Prostate gland (tissue), 2 donors: ENCODE results near the gene UBL7. TPM values are rescaled to one million over a fixed set of nuclear protein-coding genes. Genes with fewer than 3 reads are reported as not detected.

Experiments
- DNase-seq: peaks from one replicate; pipeline ENCODE4 v3.0.0-alpha.2; 2019; ENCODE audit warnings: low spot score
- H3K27ac ChIP-seq, 2 donors: fragments of 200-600 bp; sonication (generic); 2 replicates each; pipeline ENCODE4 v1.5.1; 2017 to 2019
- H3K27me3 ChIP-seq: fragments of 200-600 bp; sonication (generic); replicated peaks from 2 replicates; pipeline ENCODE4 v1.5.1; 2019; ENCODE audit not compliant: insufficient read depth
- H3K36me3 ChIP-seq, 2 donors: fragments of 200-600 bp; sonication (generic); 1 replicate in 1 of 2; 2 replicates in 1 of 2; pipeline versions ENCODE4 v1.5.1 to v1.8.1; 2017 to 2019
- H3K4me1 ChIP-seq: fragments of 200-600 bp; sonication (generic); replicated peaks from 2 replicates; pipeline ENCODE4 v1.5.1; 2019
- H3K4me3 ChIP-seq, 2 donors: fragments of 200-600 bp; sonication (generic); 2 replicates each; pipeline ENCODE4 v1.5.1; 2017 to 2019
- H3K9me3 ChIP-seq: fragments of 200-600 bp; sonication (generic); 2 replicates; pipeline ENCODE4 v1.5.1; 2017
- POLR2A ChIP-seq: fragments of 450-650 bp; IDR thresholded peaks from one replicate; pipeline ENCODE4 v1.6.1; 2016; ENCODE audit warnings: antibody characterized with exemption, mild to moderate bottlenecking
- POLR2AphosphoS5 ChIP-seq: sonication (generic); formaldehyde crosslinking; IDR thresholded peaks from one replicate; pipeline ENCODE4 v1.6.1; 2017; ENCODE audit warnings: antibody characterized with exemption
- WGBS: methylation state at CpG from one replicate; pipeline ENCODE4 v1.1.5; 2018; 5-methylcytosine and 5-hydroxymethylcytosine counted together
- intact Hi-C: fragments of 100-400 bp; cut with DNase I; formaldehyde crosslinking; loops from one replicate; pipeline ENCODE4 v1.14.2; 2022
- total RNA-seq, 2 donors: library from RNA; depleted of rRNA; stranded (reverse); fragments of >200 nt; gene quantifications; one replicate each; pipeline ENCODE4 v1.1.0, GENCODE V29; 2016
- TF ChIP-seq, protein P1 (sequence below), 4 experiments: fragments of 200-600 bp in 2 of 4; fragments of 450-650 bp in 2 of 4; sonication (generic) in 2 of 4; IDR thresholded peaks; 1 replicate in 3 of 4; 2 replicates in 1 of 4; pipeline ENCODE4 v1.5.1; 2016 to 2019; ENCODE audit warnings: antibody characterized with exemption in 4 of 4, mild to moderate bottlenecking in 2 of 4, moderate library complexity in 2 of 4

Gene UBL7
- total RNA-seq, 2 donors from 2014 or later = 83.1 to 85.2 TPM

DNA sequence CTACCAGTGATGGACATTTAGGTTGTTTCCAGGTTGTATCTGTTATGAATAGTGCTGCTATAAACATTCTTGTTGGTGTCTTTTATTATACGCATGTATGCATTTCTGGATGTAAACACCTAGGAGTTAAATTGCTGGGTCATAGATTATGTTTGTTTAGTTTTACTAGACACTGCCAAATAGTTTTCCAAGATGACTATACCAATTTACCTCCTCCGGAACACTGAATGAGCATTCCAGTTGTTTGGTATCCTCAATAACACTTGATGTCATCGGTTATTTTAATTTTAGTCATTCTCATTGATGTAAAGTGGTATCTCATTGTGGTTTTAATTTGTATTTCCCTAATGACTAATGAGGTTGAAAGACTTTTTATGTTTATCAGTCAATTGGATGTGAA, 43.5 kb upstream of the UBL7 start:
- Histone ChIP-seq H3K4me3 (no peak overlapping the region), H3K4me1 (no peaks in the 10 kb centered on the region), H3K27me3 (no peaks in the 10 kb centered on the region), H3K9me3 (no peaks in the 10 kb centered on the region), H3K36me3 (no peaks in the 10 kb centered on the region), H3K27ac (no peak overlapping the region)
- TF ChIP-seq, protein P1, sequence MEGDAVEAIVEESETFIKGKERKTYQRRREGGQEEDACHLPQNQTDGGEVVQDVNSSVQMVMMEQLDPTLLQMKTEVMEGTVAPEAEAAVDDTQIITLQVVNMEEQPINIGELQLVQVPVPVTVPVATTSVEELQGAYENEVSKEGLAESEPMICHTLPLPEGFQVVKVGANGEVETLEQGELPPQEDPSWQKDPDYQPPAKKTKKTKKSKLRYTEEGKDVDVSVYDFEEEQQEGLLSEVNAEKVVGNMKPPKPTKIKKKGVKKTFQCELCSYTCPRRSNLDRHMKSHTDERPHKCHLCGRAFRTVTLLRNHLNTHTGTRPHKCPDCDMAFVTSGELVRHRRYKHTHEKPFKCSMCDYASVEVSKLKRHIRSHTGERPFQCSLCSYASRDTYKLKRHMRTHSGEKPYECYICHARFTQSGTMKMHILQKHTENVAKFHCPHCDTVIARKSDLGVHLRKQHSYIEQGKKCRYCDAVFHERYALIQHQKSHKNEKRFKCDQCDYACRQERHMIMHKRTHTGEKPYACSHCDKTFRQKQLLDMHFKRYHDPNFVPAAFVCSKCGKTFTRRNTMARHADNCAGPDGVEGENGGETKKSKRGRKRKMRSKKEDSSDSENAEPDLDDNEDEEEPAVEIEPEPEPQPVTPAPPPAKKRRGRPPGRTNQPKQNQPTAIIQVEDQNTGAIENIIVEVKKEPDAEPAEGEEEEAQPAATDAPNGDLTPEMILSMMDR (IDR thresholded peaks at IDR 0.05) = no peak
- TF ChIP-seq POLR2AphosphoS5 (no peak), POLR2A (no peak)
- intact Hi-C loops = no loop called here
- DNase-seq = no peak
- WGBS = 92% methylated on average over 3 of the region's 3 CpGs

DNA sequence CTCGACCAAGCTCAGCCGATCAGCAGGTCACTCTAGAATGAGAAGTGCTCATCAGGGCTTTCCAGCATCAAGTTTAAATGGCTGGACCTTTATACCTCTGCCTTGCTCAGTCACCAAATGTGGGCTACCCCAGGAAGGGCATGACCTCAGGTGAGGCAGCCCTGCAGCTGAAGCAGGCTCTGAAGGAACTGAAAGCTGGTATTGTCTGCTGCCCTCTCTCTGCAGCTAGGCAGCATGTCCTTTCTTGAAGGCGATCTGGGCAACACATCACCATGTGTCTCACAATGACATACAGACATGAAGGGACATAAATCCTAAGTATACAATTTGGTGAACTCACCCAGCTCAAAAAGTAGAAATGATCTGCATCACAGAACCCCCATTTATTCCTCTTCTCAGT, 41.3 kb upstream of the UBL7 start:
- intact Hi-C loops = no loop called here
- Histone ChIP-seq H3K9me3 (no peaks in the 10 kb centered on the region), H3K36me3 (no peaks in the 10 kb centered on the region), H3K27ac (no peak overlapping the region), H3K4me1 (no peaks in the 10 kb centered on the region), H3K27me3 (no peaks in the 10 kb centered on the region), H3K4me3 (no peak overlapping the region)
- TF ChIP-seq, protein P1 (IDR thresholded peaks at IDR 0.05) = no peak
- TF ChIP-seq POLR2AphosphoS5 (no peak), POLR2A (no peak)
- 84% methylated on average over 3 of the region's 3 CpGs for WGBS
- DNase-seq = no peak

DNA sequence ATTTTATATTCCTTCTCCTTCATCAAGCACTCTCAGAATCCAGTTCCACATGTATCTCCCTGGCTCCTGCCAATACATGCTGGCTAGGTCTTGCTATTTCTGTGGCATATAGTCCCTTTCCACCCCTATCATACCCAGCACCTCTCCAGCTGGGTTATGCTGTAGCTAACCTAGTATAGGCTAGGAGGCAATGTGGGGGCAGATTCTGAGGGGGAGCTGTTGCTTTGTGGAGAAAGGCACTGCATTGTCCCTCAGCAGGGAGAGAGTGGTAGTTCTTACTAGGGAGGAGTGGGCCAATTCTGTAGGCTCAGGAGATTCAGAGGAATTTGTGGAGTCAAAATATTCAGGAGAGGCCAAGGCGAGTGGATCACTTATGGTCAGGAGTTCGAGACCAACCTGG, 39.4 kb upstream of the UBL7 start:
- TF ChIP-seq POLR2A = no peak
- TF ChIP-seq POLR2AphosphoS5 = no peak
- TF ChIP-seq, protein P1 (IDR thresholded peaks at IDR 0.05) = no peak
- Histone ChIP-seq H3K4me1 (no peaks in the 10 kb centered on the region), H3K9me3 (no peaks in the 10 kb centered on the region), H3K4me3 (no peak overlapping the region), H3K36me3 (no peaks in the 10 kb centered on the region), H3K27me3 (no peaks in the 10 kb centered on the region), H3K27ac (no peak overlapping the region)
- WGBS = 100% methylated on average over 2 of the region's 2 CpGs
- intact Hi-C loops = no loop called here
- no peak for DNase-seq

DNA sequence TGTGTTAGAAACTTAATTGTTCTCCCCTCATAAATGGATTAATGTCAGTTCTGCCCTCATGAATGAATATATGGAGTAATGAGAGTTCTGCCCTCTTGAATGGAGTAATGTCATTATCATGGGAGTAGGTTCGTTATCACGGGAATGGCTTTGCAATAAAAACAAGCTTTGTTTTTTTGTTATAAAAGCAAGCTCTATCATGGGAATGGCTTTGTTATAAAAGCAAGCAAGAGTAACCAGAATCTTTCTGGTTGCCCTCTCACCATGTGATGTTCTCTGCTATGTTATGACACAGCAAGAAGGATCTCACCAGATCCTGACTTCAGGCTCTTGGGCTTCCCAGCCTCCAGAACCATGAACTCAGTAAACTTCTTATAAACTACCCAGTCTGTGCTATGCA, 38.4 kb upstream of the UBL7 start:
- no peak for DNase-seq
- no peaks in the 10 kb centered on the region for H3K9me3 ChIP-seq
- no peak overlapping the region for H3K4me3 ChIP-seq
- H3K4me1 ChIP-seq = no peaks in the 10 kb centered on the region
- no peak for TF ChIP-seq POLR2A
- TF ChIP-seq, protein P1 (IDR thresholded peaks at IDR 0.05) = no peak
- TF ChIP-seq POLR2AphosphoS5 = no peak
- no peaks in the 10 kb centered on the region for H3K36me3 ChIP-seq
- H3K27me3 ChIP-seq = no peaks in the 10 kb centered on the region
- 93% methylated on average over 2 of the region's 2 CpGs for WGBS
- no peak overlapping the region for H3K27ac ChIP-seq
- intact Hi-C loops = no loop called here

DNA sequence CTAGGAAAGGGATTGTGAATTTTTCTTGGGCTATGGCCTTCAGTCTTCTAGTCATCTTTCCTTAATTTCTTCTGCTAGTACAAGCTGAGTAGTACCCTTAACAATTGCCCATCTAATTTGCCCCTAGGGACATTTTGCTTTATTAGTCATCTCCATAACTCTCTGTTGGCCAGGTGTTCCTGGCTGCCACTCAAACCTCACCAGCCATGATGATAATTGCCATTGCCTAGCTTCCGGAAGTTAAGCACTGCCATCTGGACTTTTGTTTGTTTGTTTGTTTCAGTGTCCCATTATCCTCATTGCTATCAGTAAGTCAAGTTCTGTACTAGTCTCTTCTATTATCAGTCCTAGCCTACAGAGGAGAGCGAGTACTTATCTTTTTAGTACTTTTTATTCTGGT, 36.6 kb upstream of the UBL7 start:
- intact Hi-C loops = no loop called here
- WGBS = 73% methylated on average over 2 of the region's 2 CpGs
- H3K27me3 ChIP-seq = no peaks in the 10 kb centered on the region
- no peak overlapping the region for H3K27ac ChIP-seq
- H3K4me3 ChIP-seq = no peak overlapping the region
- H3K36me3 ChIP-seq = no peaks in the 10 kb centered on the region
- H3K4me1 ChIP-seq = no peaks in the 10 kb centered on the region
- no peaks in the 10 kb centered on the region for H3K9me3 ChIP-seq
- no peak for DNase-seq
- TF ChIP-seq POLR2A = no peak
- TF ChIP-seq POLR2AphosphoS5 = no peak
- TF ChIP-seq, protein P1 (IDR thresholded peaks at IDR 0.05) = no peak
